Natural killer cell (primary cell): Measurements from ENCODE around the gene PTPRO. TPM values are rescaled to one million over a fixed set of nuclear protein-coding genes. Genes with fewer than 3 reads are reported as not detected.

Source experiments
- ATAC-seq, 3 donors: fragments of 150-1000 bp in 2 of 3; fragments of 200-7000 bp in 1 of 3; cut with Tn5 transposase; 1 replicate in 1 of 3; 2 replicates in 2 of 3; pipeline ENCODE4 v1.10.0; 2021; ENCODE audit warnings: mild to moderate bottlenecking in 2 of 3, moderate library complexity in 2 of 3
- DNase-seq, 2 donors: peaks; one replicate each; pipeline versions ENCODE4 v3.0.0 to v3.0.0-alpha.2; 2013 to 2021; ENCODE audit warnings: mixed read lengths in 1 of 2
- H3K27ac ChIP-seq: one replicate; pipeline ENCODE4 v1.5.1; 2013; ENCODE audit warnings: mild to moderate bottlenecking, low read length
- H3K27me3 ChIP-seq: one replicate; pipeline ENCODE4 v1.6.1; 2013; ENCODE audit warnings: low read length; ENCODE audit not compliant: control insufficient read depth, insufficient read depth
- H3K36me3 ChIP-seq: one replicate; pipeline ENCODE4 v1.6.1; 2013; ENCODE audit warnings: low read length; ENCODE audit not compliant: control insufficient read depth, insufficient read depth
- H3K4me1 ChIP-seq: one replicate; pipeline ENCODE4 v1.6.1; 2013; ENCODE audit warnings: low read length; ENCODE audit not compliant: control insufficient read depth, insufficient read depth
- H3K4me3 ChIP-seq: one replicate; pipeline ENCODE4 v1.5.1; 2013; ENCODE audit warnings: low read length
- H3K9me3 ChIP-seq: one replicate; pipeline ENCODE4 v1.6.1; 2013; ENCODE audit warnings: low read length; ENCODE audit not compliant: control insufficient read depth, insufficient read depth
- H3K27ac Mint-ChIP-seq, 2 donors: one replicate each; pipeline ENCODE4 v1.8.0; 2022; ENCODE audit warnings: mild to moderate bottlenecking in 2 of 2, mixed read lengths in 2 of 2, moderate library complexity in 1 of 2
- H3K27me3 Mint-ChIP-seq, 2 donors: one replicate each; pipeline ENCODE4 v1.8.0; 2022; ENCODE audit warnings: low read depth in 2 of 2, mixed read lengths in 2 of 2
- H3K36me3 Mint-ChIP-seq: one replicate; pipeline ENCODE4 v1.8.0; 2022; ENCODE audit warnings: mixed read lengths
- H3K4me1 Mint-ChIP-seq, 2 donors: one replicate each; pipeline ENCODE4 v1.8.0; 2022; ENCODE audit warnings: mixed read lengths in 2 of 2
- H3K4me3 Mint-ChIP-seq: one replicate; pipeline ENCODE4 v1.8.0; 2022; ENCODE audit warnings: mild to moderate bottlenecking, moderate library complexity, mixed read lengths
- H3K9me3 Mint-ChIP-seq, 2 donors: one replicate each; pipeline ENCODE4 v1.8.0; 2022; ENCODE audit warnings: mixed read lengths in 2 of 2
- WGBS: methylation state at CpG from one replicate; pipeline ENCODE4 v1.1.7; 2013; ENCODE audit warnings: missing lambda C conversion rate; ENCODE audit not compliant: insufficient coverage; 5-methylcytosine and 5-hydroxymethylcytosine counted together
- intact Hi-C: fragments of 100-400 bp; cut with micrococcal nuclease; formaldehyde crosslinking; loops from one replicate; pipeline ENCODE4 v1.14.2; 2022
- total RNA-seq, 4 donors: library from RNA; stranded (reverse); fragments of 120-200 nt in 1 of 4; gene quantifications; one replicate each; pipeline versions ENCODE4 v1.2.3 to v1.2.4, GENCODE V29; 2013 to 2022
- TF ChIP-seq, protein P1 (sequence below): fragments of 200-600 bp; IDR thresholded peaks from one replicate; pipeline ENCODE4 v1.8.0; 2022; ENCODE audit warnings: antibody characterized with exemption

The PTPRO gene
- total RNA-seq, 3 donors from 2014 or later (not counting 1 experiment from before 2014, with no cell fraction given), result 0.29 to 1.2 (median 0.53) TPM

DNA sequence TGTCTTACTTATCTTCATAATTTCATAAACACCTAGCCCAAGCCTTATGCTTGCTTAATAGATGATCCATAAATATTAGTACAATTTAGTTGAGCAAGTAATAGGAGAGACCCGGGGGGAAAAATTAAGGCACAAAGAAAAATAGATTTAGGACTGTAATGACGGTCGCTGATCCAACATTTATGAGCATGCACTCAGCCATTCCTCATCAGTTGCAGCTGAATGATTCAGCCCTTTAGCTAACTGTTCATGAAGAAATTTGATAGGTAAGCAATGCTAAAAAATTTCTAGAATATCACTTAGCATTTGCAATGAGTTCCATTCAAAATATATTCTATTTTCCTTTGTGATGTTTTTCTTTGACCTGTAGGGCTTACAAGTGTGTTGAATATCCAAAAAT is 163.2 kb downstream of the PTPRO start:
- WGBS, result 95% methylated on average over 3 of the region's 3 CpGs
- Mint-ChIP-seq H3K4me3 (no peak overlapping the region), H3K9me3 (no peaks in the 10 kb centered on the region), H3K27me3 (peaks cover 0 to 4% of the 10 kb centered on the region in 2 donors), H3K36me3 (no peaks in the 10 kb centered on the region), H3K27ac (no peak overlapping the region), H3K4me1 (no peaks in the 10 kb centered on the region)
- no peaks in the 10 kb centered on the region for H3K36me3 ChIP-seq
- ATAC-seq (no peak), DNase-seq (no peak)
- H3K27me3 ChIP-seq, result no peaks in the 10 kb centered on the region
- no peaks in the 10 kb centered on the region for H3K4me1 ChIP-seq
- intact Hi-C loops, result no loop called here
- no peaks in the 10 kb centered on the region for H3K9me3 ChIP-seq
- no peak overlapping the region for H3K4me3 ChIP-seq
- TF ChIP-seq, protein P1, sequence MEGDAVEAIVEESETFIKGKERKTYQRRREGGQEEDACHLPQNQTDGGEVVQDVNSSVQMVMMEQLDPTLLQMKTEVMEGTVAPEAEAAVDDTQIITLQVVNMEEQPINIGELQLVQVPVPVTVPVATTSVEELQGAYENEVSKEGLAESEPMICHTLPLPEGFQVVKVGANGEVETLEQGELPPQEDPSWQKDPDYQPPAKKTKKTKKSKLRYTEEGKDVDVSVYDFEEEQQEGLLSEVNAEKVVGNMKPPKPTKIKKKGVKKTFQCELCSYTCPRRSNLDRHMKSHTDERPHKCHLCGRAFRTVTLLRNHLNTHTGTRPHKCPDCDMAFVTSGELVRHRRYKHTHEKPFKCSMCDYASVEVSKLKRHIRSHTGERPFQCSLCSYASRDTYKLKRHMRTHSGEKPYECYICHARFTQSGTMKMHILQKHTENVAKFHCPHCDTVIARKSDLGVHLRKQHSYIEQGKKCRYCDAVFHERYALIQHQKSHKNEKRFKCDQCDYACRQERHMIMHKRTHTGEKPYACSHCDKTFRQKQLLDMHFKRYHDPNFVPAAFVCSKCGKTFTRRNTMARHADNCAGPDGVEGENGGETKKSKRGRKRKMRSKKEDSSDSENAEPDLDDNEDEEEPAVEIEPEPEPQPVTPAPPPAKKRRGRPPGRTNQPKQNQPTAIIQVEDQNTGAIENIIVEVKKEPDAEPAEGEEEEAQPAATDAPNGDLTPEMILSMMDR, result no peak
- H3K27ac ChIP-seq, result no peak overlapping the region

- Histone ChIP-seq H3K27me3 (no peaks in the 10 kb centered on the region), H3K4me3 (no peak overlapping the region), H3K4me1 (no peaks in the 10 kb centered on the region), H3K36me3 (no peaks in the 10 kb centered on the region), H3K27ac (no peak overlapping the region), H3K9me3 (no peaks in the 10 kb centered on the region)
- Mint-ChIP-seq H3K4me3 (no peak overlapping the region), H3K27me3 (peaks cover 0 to 8% of the 10 kb centered on the region in 2 donors), H3K27ac (no peak overlapping the region), H3K9me3 (no peaks in the 10 kb centered on the region), H3K36me3 (no peaks in the 10 kb centered on the region), H3K4me1 (no peaks in the 10 kb centered on the region)
- DNase-seq (no peak), ATAC-seq (no peak)
- TF ChIP-seq, protein P1, result no peak
- WGBS, result 82% methylated on average over 6 of the region's 6 CpGs
- intact Hi-C loops, result no loop called here
Observed at GRCh38 chr12:15486859-15487258, 164.6 kb downstream of the PTPRO start.

GRCh38 chr12:15488481-15488880 is 166.2 kb downstream of the PTPRO start:
- Mint-ChIP-seq H3K4me1 (no peaks in the 10 kb centered on the region), H3K9me3 (peaks cover 2% of the 10 kb centered on the region in 2 donors), H3K27me3 (peaks cover 0 to 13% of the 10 kb centered on the region in 2 donors), H3K36me3 (no peaks in the 10 kb centered on the region), H3K4me3 (no peak overlapping the region), H3K27ac (no peak overlapping the region)
- no peaks in the 10 kb centered on the region for H3K36me3 ChIP-seq
- no peak overlapping the region for H3K27ac ChIP-seq
- no peak overlapping the region for H3K4me3 ChIP-seq
- no peaks in the 10 kb centered on the region for H3K4me1 ChIP-seq
- ATAC-seq, result no peak
- intact Hi-C loops, result no loop called here
- H3K27me3 ChIP-seq, result no peaks in the 10 kb centered on the region
- TF ChIP-seq, protein P1, result no peak
- DNase-seq, result no peak
- H3K9me3 ChIP-seq, result no peaks in the 10 kb centered on the region

GRCh38 chr12:15494329-15495046 is 172.2 kb downstream of the PTPRO start:
- Histone ChIP-seq H3K9me3 (no peaks in the 10 kb centered on the region), H3K4me3 (no peak overlapping the region), H3K27ac (no peak overlapping the region), H3K27me3 (no peaks in the 10 kb centered on the region), H3K4me1 (no peaks in the 10 kb centered on the region), H3K36me3 (no peaks in the 10 kb centered on the region)
- intact Hi-C loops, result no loop called here
- TF ChIP-seq, protein P1, result no peak
- ATAC-seq, result no peak
- no peak overlapping the region for H3K27ac Mint-ChIP-seq
- no peaks in the 10 kb centered on the region for H3K36me3 Mint-ChIP-seq
- no peak overlapping the region for H3K4me3 Mint-ChIP-seq
- WGBS, result 46% methylated on average over 3 of the region's 4 CpGs
- DNase-seq, result no peak
- H3K4me1 Mint-ChIP-seq, result peaks cover 0 to 6% of the 10 kb centered on the region in 2 donors
- peaks cover 13 to 15% of the 10 kb centered on the region in 2 donors for H3K27me3 Mint-ChIP-seq
- H3K9me3 Mint-ChIP-seq, result peaks cover 2% of the 10 kb centered on the region in 2 donors
